Anterior cingulate cortex (tissue), 58 donors: Measurements from ENCODE around the gene TJAP1.

Source experiments
- DNase-seq, 58 donors: peaks; one replicate each; lab custom pipeline; 2025; lab: John Stamatoyannopoulos, UW

The TJAP1 gene, protein sequence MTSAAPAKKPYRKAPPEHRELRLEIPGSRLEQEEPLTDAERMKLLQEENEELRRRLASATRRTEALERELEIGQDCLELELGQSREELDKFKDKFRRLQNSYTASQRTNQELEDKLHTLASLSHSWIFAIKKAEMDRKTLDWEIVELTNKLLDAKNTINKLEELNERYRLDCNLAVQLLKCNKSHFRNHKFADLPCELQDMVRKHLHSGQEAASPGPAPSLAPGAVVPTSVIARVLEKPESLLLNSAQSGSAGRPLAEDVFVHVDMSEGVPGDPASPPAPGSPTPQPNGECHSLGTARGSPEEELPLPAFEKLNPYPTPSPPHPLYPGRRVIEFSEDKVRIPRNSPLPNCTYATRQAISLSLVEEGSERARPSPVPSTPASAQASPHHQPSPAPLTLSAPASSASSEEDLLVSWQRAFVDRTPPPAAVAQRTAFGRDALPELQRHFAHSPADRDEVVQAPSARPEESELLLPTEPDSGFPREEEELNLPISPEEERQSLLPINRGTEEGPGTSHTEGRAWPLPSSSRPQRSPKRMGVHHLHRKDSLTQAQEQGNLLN

DNA sequence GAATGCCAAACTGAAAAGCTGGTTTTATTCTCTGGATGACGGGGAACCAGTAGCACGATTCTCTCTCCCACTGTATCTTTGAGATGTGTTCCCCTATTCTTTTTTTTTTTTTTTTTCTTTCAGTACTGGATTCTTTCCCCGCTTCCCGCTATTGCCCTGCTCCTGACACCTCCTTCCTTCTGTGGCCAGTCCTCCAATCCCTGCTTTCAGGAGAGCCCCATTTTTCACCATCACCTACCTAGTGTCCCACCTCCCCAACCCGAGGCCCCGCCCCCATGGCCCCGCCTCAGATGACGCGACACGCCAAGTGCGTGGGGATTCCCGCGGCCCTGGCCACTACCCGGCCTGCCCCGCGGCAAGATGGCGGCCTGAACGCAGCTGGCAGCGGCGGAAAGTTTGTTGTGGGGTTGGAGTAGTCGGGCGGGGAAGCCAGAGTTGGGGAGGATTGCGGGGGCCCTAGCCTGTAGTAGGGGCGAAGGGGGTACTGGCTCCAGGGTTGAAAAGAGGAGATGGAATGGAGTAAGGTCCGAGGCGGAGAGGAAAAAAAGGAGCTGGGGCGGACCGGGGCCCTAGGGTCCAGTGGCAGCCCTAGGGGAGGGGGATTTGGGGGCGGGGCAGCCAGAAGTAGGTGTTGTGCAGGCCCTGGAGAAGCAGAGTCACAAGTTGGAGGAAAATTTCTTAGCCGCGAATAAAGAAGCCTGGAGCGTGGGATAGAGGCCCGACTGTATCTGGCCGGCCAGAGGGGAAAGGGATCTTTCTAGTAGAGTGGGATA lies at the start of gene TJAP1:
TJAP1 (plus strand) TSS at position 336 of the 773 bp plus-strand sequence. CDS start 21,432 bp downstream, outside the sequence.
- peak in 57 of 58 donors; percentile 51 to 95 (median 86) for DNase-seq

DNA sequence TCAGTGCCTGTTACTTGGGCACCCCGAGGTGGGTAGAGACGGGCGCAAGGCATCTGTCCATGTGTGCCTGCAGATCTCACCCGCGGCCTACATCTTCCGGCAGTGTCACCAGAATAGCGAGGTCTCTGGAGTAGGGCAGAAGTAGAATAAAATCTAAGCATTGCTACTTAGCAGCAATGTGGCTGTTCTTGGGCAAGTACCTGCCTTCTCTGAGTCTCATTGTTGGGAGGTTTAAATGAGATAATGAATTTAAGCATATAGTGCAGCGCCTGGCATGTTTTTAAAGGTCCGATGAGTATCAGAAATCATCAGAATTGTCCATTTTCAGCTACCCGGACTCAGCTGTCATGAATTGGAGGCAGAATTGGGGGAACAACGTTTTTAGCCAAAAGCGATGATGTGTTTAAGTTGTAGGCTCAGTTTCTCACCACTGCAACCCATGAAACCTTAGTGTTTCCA lies 49.2 kb upstream of the TJAP1 start:
- peak in 2 of 58 donors; percentile 53 to 54 for DNase-seq

DNA sequence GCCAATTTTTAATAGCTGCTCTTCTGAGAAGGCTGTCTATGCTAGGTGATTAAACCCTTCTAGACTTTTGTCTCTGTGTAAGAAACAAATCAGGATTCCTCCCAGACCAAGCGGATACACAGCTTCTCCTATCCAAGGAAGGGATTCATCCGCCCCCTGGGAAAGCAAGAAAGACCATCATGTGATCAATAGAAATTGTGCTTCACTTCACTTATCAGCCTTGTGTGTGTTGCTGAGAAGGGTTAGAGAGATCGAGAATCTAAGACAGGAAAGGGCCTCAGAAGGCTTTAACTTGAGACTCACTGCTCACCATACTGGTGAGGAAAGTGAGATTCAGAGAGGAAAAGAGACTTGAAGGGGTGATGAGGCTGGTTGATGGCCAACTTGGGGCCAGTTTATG lies 48.5 kb upstream of the TJAP1 start:
- no peak for DNase-seq

DNA sequence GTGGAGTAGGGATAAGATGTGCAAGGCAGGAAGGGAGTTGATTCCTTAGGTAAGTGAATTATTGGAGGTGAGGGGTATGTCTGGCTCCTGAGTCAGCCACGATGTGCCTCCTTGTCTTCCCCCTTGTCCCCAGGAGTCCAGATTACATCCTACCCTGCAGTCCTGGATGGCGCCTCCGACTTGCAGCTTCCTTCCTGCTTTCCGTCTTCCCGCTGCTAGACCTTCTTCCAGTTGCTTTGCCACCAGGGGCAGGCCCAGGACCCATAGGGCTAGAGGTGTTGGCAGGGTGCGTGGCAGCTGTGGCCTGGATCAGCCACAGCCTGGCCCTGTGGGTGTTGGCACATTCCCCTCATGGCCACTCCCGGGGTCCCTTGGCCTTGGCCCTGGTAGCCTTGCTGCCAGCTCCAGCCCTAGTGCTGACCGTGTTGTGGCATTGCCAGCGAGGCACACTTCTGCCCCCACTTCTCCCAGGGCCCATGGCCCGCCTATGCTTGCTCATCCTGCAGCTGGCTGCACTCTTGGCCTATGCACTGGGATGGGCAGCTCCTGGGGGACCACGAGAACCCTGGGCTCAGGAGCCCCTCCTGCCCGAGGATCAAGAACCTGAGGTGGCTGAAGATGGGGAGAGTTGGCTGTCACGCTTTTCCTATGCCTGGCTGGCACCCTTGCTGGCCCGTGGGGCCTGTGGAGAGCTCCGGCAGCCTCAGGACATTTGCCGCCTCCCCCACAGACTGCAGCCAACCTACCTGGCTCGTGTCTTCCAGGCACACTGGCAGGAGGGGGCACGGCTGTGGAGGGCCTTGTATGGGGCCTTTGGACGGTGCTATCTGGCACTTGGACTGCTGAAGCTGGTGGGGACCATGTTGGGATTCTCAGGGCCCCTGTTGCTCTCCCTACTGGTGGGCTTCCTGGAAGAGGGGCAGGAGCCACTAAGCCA lies 45.1 kb upstream of the TJAP1 start:
- DNase-seq: no peak

DNA sequence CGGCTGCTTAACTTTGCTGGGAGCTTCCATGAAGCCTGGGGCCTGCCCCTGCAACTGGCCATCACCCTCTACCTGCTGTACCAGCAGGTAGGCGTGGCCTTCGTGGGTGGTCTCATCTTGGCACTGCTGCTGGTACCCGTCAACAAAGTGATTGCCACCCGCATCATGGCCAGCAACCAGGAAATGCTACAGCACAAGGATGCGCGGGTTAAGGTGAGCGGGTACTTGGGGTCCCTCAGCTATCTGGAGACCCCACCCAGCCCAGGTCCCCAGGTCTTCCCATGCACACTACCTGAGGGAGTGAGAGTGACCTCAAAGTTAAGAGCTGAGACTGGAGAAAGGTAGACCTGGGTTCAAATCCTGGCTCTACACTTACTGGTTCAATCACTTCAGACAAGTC lies 44.2 kb upstream of the TJAP1 start:
- DNase-seq: no peak

DNA sequence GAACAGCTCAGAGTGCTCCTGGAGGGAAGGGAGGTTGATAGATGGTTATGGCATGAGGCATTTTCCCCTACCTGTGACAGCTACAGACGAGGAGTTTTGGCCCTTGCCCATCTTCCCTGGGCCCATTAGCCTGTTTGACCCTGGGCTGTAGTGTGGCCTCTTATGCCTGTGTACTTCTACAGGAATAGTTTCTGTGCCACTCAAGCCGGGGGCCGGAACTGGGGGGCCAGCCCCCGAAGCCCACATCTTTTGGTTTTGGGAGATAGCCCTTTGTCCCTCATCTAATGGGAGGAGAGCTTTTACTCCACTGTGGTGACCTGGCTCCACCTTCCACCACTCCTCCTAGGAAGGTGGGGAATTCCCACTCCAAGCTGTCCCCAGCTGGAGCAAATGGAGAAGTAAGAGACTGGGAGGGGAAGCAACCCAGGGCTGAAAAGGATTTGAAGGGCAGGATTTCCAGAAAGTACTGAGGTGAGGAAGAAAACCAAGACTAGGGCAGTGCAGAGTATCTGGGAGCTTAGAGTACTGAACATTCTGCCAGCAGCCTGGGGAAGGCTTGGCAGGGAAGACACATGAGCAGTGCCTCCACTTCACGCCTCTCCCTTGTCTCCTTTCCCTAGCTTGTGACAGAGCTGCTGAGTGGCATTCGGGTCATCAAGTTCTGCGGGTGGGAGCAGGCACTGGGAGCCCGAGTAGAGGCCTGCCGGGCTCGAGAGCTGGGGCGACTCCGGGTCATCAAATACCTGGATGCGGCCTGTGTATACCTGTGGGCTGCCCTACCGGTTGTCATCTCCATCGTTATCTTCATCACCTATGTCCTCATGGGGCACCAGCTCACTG lies 43.1 kb upstream of the TJAP1 start:
- no peak for DNase-seq

DNA sequence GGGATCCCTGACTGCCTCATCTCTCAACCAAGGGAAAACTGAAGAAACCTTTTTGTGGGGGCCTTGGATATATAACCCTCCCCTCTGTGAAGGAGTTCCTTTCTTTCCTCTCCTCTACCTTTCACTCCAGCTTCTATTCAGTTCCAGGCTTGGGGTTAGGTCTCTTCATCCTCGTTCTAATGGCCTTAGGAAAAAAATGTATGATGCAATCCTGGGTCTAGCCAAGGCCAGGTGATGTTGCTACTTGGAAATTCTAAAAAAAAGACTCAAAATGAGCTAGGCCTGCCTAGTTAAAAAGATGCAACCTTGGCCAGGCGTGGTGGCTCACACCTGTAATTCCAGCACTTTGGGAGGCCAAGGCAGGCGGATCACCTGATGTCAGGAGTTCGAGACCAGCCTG lies 42.4 kb upstream of the TJAP1 start:
- DNase-seq: no peak

DNA sequence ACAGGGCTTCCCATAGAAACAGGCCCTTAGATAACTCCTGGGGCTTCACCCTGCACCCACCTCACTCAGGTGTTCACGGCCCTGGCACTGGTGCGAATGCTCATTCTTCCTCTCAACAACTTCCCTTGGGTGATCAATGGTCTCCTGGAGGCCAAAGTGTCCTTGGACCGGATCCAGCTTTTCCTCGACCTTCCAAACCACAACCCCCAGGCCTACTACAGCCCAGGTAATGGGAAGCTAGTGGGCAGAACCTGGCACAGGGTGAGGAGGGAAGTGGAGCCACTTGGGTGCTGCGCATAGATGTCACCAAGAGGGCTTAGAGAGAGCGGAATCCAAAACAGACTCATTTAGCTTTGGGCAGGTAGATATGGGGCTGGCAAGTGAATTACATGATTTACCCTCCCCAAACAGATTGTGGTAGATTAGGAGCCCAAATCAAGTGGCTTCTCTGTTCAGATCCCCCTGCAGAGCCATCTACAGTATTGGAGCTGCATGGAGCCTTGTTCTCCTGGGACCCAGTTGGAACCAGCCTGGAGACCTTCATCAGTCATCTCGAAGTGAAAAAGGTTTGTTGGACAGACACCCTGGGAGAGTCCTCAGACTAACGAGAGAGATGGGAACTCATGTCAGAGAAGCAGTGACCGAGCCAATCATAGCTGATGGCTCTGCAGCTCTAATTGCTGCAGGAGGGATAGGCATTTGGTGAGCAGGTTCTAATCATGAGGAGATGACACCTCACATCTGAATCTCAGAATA lies 41.5 kb upstream of the TJAP1 start:
- no peak for DNase-seq

DNA sequence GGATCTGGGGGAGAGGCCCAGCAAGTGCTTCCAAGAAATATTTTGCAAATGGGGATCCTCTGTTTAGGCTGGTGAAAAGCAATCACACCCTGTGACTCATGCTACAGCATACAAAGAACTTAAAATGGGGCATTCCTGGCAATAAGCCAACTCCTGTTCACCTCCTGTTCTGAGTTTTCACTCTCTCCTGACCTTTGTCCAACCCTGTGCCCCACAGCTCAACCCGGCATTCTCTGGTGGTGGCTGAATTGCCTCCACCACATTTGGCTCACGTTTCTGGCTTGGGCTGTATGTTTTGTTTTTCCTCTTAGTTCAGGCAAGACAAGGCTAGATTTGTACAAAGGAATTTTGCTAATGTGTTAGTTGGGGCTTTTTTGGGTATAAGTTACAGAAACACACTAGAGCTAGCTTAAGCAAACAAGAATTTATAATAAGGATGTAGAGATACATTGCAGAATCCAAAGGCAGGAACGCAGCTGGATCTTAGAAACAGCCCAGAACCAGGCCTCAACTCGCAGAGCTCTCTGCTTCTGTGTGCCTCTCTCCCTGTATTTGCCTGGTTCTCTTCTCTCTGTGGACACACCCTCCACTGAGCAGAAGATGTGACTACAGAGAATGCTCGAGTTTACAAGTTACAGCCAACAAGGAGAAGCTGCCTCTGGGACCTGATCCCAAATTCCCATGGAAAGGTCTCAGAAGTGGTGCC lies 40.6 kb upstream of the TJAP1 start:
- no peak for DNase-seq

DNA sequence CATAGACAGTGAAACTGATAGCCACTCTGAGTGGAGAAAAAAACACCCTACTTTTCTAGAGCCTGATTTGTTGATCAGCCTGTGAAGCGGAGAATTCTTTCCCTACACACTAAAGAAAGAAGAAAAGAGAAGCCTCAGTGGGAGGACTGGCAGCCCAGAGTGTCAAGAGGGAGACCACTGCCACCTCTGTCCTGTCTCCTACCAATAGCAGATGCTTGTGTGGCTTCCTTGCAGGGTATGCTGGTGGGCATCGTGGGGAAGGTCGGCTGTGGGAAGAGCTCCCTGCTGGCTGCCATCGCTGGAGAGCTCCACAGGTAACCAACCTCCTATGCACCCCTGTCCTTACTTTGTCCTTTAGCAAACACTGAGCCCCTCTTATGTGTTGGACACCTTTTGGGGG lies 39.7 kb upstream of the TJAP1 start:
- no peak for DNase-seq

DNA sequence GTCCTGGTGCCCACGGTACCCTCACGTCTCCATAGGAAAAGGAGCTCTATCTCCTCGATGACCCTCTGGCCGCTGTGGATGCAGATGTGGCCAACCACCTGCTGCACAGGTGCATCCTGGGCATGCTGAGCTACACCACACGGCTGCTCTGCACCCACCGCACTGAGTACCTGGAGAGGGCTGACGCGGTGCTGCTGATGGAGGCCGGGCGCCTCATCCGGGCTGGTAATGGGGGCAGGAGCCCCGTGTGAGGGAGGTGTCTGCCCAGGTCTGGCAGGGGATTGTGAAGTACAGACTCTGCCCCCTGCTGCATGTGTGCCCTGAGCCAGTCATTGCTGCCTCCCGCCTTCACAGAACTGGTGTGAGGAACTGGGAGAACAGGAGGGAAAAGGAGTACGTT lies 34.4 kb upstream of the TJAP1 start:
- no peak for DNase-seq

DNA sequence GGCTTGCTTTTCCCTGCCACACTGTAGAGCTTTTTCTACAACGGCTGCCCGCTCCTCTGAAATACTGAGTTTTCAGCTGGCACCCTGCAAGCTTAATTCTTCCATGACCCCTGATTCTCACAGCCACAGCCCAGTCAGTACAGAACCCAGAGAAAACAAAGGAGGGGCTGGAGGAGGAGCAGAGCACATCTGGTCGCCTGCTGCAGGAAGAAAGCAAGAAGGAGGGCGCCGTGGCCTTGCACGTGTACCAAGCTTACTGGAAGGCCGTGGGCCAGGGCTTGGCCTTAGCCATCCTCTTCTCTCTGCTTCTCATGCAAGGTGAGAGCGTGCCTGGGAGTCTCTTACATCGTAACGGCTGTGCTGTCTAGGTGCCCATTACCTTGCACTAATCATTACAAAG lies 33.3 kb upstream of the TJAP1 start:
- DNase-seq: no peak

DNA sequence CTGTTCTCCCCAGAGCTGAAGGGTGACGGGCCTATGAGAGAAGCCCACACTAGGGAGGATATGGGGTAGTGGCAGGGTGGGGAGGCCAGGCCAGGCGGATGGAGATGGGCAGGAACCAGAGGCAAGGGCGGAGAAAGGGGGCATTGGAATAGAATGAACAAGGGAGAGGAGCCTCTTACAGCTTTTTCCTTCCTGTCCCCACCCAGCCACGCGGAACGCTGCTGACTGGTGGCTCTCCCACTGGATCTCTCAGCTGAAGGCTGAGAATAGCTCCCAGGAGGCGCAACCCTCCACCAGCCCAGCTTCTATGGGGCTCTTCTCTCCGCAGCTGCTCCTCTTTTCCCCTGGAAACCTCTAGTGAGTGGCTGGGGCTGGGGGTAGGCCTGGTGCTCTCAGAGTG lies 32.8 kb upstream of the TJAP1 start:
- DNase-seq: peak in 16 of 58 donors; percentile 1 to 65 (median 19)

DNA sequence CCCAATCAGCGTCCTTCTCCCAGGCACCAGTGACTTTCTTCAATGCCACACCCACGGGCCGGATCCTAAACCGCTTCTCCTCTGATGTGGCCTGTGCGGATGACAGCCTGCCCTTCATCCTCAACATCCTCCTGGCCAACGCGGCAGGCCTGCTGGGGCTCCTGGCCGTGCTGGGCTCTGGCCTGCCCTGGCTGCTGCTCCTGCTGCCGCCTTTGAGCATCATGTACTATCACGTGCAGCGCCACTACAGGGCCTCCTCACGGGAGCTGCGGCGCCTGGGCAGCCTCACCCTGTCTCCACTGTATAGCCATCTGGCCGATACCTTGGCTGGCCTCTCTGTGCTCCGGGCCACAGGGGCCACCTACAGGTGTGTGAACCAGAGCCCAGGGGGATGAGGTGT lies 31.8 kb upstream of the TJAP1 start:
- peak in 1 of 58 donors; percentile 20 for DNase-seq

DNA sequence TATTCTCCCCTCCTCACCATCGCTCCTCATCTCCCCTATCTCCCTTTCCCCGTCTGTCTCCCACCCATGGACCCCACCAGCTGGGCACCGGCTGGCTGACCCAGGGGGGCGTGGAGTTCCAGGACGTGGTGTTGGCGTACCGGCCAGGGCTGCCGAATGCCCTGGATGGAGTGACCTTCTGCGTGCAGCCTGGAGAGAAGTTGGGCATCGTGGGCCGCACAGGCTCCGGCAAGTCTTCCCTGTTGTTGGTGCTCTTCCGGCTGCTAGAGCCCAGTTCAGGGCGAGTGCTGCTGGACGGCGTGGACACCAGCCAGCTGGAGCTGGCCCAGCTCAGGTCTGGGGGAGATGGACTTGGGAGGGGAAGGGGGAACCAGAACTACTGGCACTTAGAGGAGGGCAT lies 29.8 kb upstream of the TJAP1 start:
- no peak for DNase-seq

DNA sequence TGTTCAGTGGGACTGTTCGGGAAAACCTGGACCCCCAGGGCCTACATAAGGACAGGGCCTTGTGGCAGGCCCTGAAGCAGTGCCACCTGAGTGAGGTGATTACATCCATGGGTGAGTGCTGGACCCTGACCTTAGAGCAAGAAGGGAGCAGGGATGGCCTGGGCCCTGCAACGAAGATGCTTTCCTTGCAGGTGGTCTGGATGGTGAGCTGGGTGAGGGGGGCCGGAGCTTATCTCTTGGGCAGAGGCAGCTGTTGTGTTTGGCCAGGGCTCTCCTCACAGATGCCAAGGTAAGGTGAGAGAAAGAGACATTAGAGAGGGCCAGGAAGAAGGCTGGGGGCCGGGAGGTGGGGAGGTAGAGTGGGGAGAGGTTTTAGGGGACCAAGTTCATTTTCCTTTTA lies 28.5 kb upstream of the TJAP1 start:
- no peak for DNase-seq

DNA sequence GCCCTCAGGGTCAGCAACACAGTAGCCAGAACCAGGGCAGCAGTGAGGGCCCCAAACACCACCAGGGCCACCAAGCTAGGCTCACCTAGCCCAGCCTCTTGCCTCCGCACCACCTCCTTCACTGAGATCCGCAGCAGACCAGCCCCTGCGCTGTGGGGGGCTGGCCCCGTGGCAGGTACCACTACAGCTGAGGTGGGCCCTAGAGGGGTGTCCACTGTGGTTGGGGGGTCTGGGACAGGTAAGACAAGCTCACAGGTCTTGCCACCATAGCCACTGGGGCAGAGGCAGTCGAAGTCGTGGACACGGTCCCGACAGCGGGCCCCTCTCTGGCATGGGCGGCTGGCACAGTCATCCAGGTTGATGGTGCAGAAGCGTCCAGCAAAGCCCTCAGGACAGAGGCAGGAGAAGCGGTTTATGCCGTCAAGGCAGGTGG lies 26.7 kb upstream of the TJAP1 start:
- no peak for DNase-seq

DNA sequence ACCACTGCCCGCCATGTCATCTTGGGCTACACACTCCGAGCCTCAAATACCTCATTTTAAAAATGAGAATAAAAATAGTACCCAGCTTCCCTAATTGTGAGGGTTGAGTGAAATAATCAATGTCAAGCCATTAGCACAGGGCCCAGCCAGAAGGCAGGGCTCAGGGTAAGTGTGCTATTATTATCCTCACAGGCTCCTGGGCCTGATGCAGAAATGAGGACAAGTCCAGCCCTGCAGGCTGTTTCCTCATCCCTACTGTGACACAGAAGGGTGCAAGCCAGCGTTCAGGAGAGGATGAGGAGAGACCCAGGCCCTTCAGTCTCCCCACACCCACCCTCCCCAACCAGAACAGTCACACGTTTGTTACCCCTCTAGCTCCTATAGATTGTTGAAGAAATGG lies 26.0 kb upstream of the TJAP1 start:
- no peak for DNase-seq
